ENCODE results near the gene DRD1. TPM values are rescaled to one million over a fixed set of nuclear protein-coding genes. Genes with fewer than 3 reads are reported as not detected.

DRD1 gene
- total RNA-seq, 1 donor from 2014 or later, result not detected

DNA sequence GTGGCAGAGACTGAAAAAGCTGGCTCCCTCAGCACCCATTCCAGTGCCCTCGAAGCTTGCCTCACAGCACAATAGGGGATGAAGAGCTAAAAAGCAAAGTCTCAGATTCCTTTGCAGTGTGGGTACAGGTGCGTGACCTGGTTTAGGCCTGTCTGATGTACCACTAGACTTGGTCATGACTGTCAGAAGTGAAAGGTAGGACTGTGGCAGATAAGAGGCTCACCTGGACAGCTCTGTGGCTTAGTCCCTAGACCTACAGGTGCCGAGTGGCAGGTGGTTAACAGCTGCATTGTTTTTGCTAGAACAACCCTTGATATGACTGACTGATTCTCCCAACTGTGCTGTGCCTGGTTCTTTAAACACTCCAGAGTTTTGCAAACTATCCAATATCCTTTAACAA is 19.7 kb upstream of the DRD1 start:
- TF ChIP-seq, protein P1, sequence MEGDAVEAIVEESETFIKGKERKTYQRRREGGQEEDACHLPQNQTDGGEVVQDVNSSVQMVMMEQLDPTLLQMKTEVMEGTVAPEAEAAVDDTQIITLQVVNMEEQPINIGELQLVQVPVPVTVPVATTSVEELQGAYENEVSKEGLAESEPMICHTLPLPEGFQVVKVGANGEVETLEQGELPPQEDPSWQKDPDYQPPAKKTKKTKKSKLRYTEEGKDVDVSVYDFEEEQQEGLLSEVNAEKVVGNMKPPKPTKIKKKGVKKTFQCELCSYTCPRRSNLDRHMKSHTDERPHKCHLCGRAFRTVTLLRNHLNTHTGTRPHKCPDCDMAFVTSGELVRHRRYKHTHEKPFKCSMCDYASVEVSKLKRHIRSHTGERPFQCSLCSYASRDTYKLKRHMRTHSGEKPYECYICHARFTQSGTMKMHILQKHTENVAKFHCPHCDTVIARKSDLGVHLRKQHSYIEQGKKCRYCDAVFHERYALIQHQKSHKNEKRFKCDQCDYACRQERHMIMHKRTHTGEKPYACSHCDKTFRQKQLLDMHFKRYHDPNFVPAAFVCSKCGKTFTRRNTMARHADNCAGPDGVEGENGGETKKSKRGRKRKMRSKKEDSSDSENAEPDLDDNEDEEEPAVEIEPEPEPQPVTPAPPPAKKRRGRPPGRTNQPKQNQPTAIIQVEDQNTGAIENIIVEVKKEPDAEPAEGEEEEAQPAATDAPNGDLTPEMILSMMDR (IDR thresholded peaks at IDR 0.05; ENCODE audit: insufficient read depth, low read length, poor library complexity, severe bottlenecking), result no peak
- no peak for DNase-seq (ENCODE audit: low read depth)
- peaks cover 5% of the 10 kb centered on the region for H3K27me3 ChIP-seq (ENCODE audit: control insufficient read depth, insufficient read depth, low read length)
- H3K4me3 ChIP-seq (ENCODE audit: low read depth, low read length), result no peak overlapping the region
- no peaks in the 10 kb centered on the region for H3K36me3 ChIP-seq (ENCODE audit: control insufficient read depth, insufficient read depth, low read length)

DNA sequence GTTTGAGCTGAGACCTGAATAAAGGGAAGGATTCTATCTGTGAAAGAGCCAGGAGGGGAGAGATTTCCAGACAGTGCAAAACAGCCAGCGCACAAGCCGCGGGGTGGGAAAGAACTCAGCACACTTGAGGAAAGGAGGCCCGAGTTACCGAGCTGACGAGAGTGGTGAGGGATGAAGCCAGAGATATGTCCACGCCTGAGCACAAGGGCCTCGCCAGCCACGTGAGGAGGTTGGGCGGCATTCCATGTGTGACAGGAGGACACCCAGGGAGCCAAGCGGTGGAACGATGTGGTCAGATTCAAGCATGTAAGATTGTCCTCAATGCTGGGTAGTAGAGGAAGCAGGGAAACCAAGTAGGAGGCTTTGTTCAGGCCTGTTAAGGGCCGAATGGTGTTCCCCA is 17.4 kb upstream of the DRD1 start:
- TF ChIP-seq, protein P1 (IDR thresholded peaks at IDR 0.05; ENCODE audit: insufficient read depth, low read length, poor library complexity, severe bottlenecking), result no peak
- DNase-seq (ENCODE audit: low read depth), result no peak
- H3K4me3 ChIP-seq (ENCODE audit: low read depth, low read length), result no peak overlapping the region
- no peaks in the 10 kb centered on the region for H3K36me3 ChIP-seq (ENCODE audit: control insufficient read depth, insufficient read depth, low read length)
- H3K27me3 ChIP-seq (ENCODE audit: control insufficient read depth, insufficient read depth, low read length), result no peaks in the 10 kb centered on the region

- Histone ChIP-seq H3K36me3 (ENCODE audit: control insufficient read depth, insufficient read depth, low read length) (no peaks in the 10 kb centered on the region), H3K27me3 (ENCODE audit: control insufficient read depth, insufficient read depth, low read length) (no peaks in the 10 kb centered on the region), H3K4me3 (ENCODE audit: low read depth, low read length) (no peak overlapping the region)
- DNase-seq (ENCODE audit: low read depth), result no peak
- TF ChIP-seq, protein P1 (IDR thresholded peaks at IDR 0.05; ENCODE audit: insufficient read depth, low read length, poor library complexity, severe bottlenecking), result no peak
Observed at GRCh38 chr5:175460552-175460951, 16.6 kb upstream of the DRD1 start.

- TF ChIP-seq, protein P1 (IDR thresholded peaks at IDR 0.05; ENCODE audit: insufficient read depth, low read length, poor library complexity, severe bottlenecking), result peak; percentile 44
- H3K4me3 ChIP-seq (ENCODE audit: low read depth, low read length), result no peak overlapping the region
- H3K27me3 ChIP-seq (ENCODE audit: control insufficient read depth, insufficient read depth, low read length), result no peaks in the 10 kb centered on the region
- DNase-seq (ENCODE audit: low read depth), result no peak
- H3K36me3 ChIP-seq (ENCODE audit: control insufficient read depth, insufficient read depth, low read length), result no peaks in the 10 kb centered on the region
Observed at GRCh38 chr5:175460126-175460525, 16.1 kb upstream of the DRD1 start.

GRCh38 chr5:175457466-175457865 is 13.5 kb upstream of the DRD1 start:
- Histone ChIP-seq H3K36me3 (ENCODE audit: control insufficient read depth, insufficient read depth, low read length) (no peaks in the 10 kb centered on the region), H3K27me3 (ENCODE audit: control insufficient read depth, insufficient read depth, low read length) (no peaks in the 10 kb centered on the region)
- no peak for DNase-seq (ENCODE audit: low read depth)

More at GRCh38 chr5:175457466-175457865, 13.5 kb upstream of the DRD1 start:
- no peak overlapping the region for H3K4me3 ChIP-seq (ENCODE audit: low read depth, low read length)
- TF ChIP-seq, protein P1 (IDR thresholded peaks at IDR 0.05; ENCODE audit: insufficient read depth, low read length, poor library complexity, severe bottlenecking), result no peak
